ENCODE results near the gene ACY1. TPM values are rescaled to one million over a fixed set of nuclear protein-coding genes. Genes with fewer than 3 reads are reported as not detected.

Gene ACY1
- polyA plus RNA-seq (2013, experiment 1 of 2; ENCODE audit: insufficient read length), result 23.1 TPM
- 13.4 TPM for polyA plus RNA-seq (2013, experiment 2 of 2; ENCODE audit: insufficient read length)

GRCh38 chr3:51982838-51983577 lies at the start of gene ACY1:
ACY1 (plus strand) TSS chr3:51983535; CDS start chr3:51984065, 530 bp downstream.
- DNase-seq, result peak; percentile 85

- DNase-seq, result no peak
Observed at GRCh38 chr3:51934139-51934850, 49.0 kb upstream of the ACY1 start.

- DNase-seq, result no peak
Observed at GRCh38 chr3:51934991-51935885, 48.1 kb upstream of the ACY1 start.

GRCh38 chr3:51935886-51936755 lies 47.2 kb upstream of the ACY1 start:
- no peak for DNase-seq

- no peak for DNase-seq
Observed at GRCh38 chr3:51937014-51937413, 46.3 kb upstream of the ACY1 start.

GRCh38 chr3:51937611-51938450 lies 45.5 kb upstream of the ACY1 start:
- DNase-seq, result no peak

GRCh38 chr3:51938780-51939425 lies 44.4 kb upstream of the ACY1 start:
- DNase-seq, result no peak

GRCh38 chr3:51940648-51941462 lies 42.5 kb upstream of the ACY1 start:
- DNase-seq, result no peak

- no peak for DNase-seq
Observed at GRCh38 chr3:51941463-51941797, 41.9 kb upstream of the ACY1 start.

GRCh38 chr3:51941798-51942602 lies 41.3 kb upstream of the ACY1 start, which contains the start of the genes PARP3 and RRP9:
PARP3 (plus strand) TSS chr3:51942363; CDS start chr3:51943356, 993 bp downstream.
RRP9 (minus strand) TSS chr3:51941904; CDS start chr3:51941867, 37 bp downstream.
- peak; percentile 100 for DNase-seq

- DNase-seq, result peak; percentile 78
Observed at GRCh38 chr3:51942603-51943450, 40.5 kb upstream of the ACY1 start.

- DNase-seq, result no peak
Observed at GRCh38 chr3:51943451-51944391, 39.6 kb upstream of the ACY1 start.

- DNase-seq, result no peak
Observed at GRCh38 chr3:51944451-51945021, 38.8 kb upstream of the ACY1 start.

GRCh38 chr3:51945031-51945840 lies 38.1 kb upstream of the ACY1 start:
- no peak for DNase-seq
